ENCODE data around the gene INSC. TPM values are rescaled to one million over a fixed set of nuclear protein-coding genes. Genes with fewer than 3 reads are reported as not detected.

Gene INSC
- total RNA-seq, 1 experiment from 2014 or later, result not detected

GRCh38 chr11:15289723-15290122, 175.0 kb downstream of the INSC start:
- H3K9me3 ChIP-seq (ENCODE audit: low read length), result no peaks in the 10 kb centered on the region
- POLR2A ChIA-PET (ENCODE audit: unreplicated experiment), result no interaction called here
- no peak overlapping the region for H3K4me3 ChIP-seq (ENCODE audit: low read length)
- CTCF ChIA-PET, result no interaction called here
- H3K4me2 ChIP-seq (ENCODE audit: low read length), result no peak overlapping the region
- no peak overlapping the region for H2AFZ ChIP-seq (ENCODE audit: low read length)
- H3K9ac ChIP-seq (ENCODE audit: low read length), result no peak overlapping the region
- H4K20me1 ChIP-seq (ENCODE audit: low read length), result no peaks in the 10 kb centered on the region
- TF ChIP-seq, protein P1, sequence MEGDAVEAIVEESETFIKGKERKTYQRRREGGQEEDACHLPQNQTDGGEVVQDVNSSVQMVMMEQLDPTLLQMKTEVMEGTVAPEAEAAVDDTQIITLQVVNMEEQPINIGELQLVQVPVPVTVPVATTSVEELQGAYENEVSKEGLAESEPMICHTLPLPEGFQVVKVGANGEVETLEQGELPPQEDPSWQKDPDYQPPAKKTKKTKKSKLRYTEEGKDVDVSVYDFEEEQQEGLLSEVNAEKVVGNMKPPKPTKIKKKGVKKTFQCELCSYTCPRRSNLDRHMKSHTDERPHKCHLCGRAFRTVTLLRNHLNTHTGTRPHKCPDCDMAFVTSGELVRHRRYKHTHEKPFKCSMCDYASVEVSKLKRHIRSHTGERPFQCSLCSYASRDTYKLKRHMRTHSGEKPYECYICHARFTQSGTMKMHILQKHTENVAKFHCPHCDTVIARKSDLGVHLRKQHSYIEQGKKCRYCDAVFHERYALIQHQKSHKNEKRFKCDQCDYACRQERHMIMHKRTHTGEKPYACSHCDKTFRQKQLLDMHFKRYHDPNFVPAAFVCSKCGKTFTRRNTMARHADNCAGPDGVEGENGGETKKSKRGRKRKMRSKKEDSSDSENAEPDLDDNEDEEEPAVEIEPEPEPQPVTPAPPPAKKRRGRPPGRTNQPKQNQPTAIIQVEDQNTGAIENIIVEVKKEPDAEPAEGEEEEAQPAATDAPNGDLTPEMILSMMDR (conservative IDR thresholded peaks at IDR 0.05; ENCODE audit: low read depth, low read length), result no peak
- no peak for TF ChIP-seq EZH2phosphoT487 (IDR thresholded peaks at IDR 0.05; ENCODE audit: borderline replicate concordance, low read length)
- no peaks in the 10 kb centered on the region for H3K27me3 ChIP-seq (ENCODE audit: low read length)
- no peak for ATAC-seq
- intact Hi-C loops (cut with micrococcal nuclease), result no loop called here
- H3K79me2 ChIP-seq (ENCODE audit: low read length), result no peaks in the 10 kb centered on the region
- no peak for DNase-seq
- no peaks in the 10 kb centered on the region for H3K36me3 ChIP-seq (ENCODE audit: low read depth, low read length)
- H3K9me2 ChIP-seq (replicated peaks; ENCODE audit: low read length), result no peaks in the 10 kb centered on the region
- no peak overlapping the region for H3K27ac ChIP-seq (ENCODE audit: low read length)
- BruUV-seq (replicated peaks), result no TSS peak
- H3F3A ChIP-seq (ENCODE audit: low read length, unreplicated experiment), result no peaks in the 10 kb centered on the region
- no peaks in the 10 kb centered on the region for H3K4me1 ChIP-seq (ENCODE audit: insufficient read depth, low read length)

DNA sequence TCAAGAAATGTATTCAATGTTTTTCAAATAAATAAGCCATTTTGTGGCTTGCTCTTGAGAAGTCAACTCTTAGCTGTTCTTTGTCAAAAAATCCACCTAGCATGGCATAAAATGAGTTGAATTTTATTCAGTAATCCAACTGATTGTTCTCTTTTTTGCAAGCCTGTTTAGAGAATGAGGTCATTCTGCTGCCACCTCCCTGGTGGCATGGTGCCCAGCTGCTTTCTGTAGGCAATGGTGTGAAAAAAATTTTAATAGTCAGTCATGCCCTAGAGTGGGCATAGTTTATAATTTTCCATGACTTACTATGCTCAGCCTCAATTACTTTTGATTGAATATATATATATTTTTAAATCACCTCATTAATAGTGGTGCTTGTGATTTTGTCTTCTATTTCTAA, 177.2 kb downstream of the INSC start:
- TF ChIP-seq EZH2 (IDR thresholded peaks at IDR 0.05; ENCODE audit: low read length, unreplicated experiment) (no peak), EZH2phosphoT487 (IDR thresholded peaks at IDR 0.05; ENCODE audit: borderline replicate concordance, low read length) (no peak)
- TF ChIP-seq, protein P1 (conservative IDR thresholded peaks at IDR 0.05; ENCODE audit: low read depth, low read length), result no peak
- no peak for DNase-seq

DNA sequence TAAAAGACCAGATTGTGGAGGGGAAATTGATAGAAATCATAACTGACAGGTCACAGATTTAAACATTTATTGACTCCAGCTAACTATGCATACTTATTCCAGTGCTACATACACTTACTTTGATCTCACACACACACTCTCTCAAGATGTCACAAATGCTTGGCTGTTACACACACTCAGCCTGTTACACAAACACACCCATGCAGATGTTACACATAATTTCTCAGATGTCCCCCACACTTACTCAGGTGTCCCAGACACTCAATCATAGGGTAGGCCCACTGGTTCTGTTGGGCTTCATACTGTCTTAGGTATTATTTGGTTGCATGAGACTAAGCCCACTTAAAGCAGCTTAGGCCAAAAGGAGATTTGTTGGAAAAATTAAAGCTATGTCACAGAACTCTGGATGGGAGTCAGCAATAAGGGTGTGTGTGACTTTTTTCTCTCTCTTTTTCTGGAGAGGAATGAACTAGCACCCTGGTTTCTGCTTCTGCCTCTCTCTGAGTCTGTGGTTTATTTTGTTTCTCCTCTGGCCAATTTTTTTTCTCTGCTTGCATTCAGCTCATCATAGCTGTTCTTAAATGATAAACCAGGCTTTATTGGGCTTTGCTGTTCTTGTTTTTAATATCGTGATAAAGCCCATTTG, 179.4 kb downstream of the INSC start:
- BruUV-seq (replicated peaks), result no TSS peak
- H3K4me2 ChIP-seq (ENCODE audit: low read length), result no peak overlapping the region
- no peaks in the 10 kb centered on the region for H3F3A ChIP-seq (ENCODE audit: low read length, unreplicated experiment)
- no peak overlapping the region for H3K27ac ChIP-seq (ENCODE audit: low read length)
- CTCF ChIA-PET, result no interaction called here
- no peak for ATAC-seq
- H3K36me3 ChIP-seq (ENCODE audit: low read depth, low read length), result no peaks in the 10 kb centered on the region
- H3K27me3 ChIP-seq (ENCODE audit: low read length), result no peaks in the 10 kb centered on the region
- intact Hi-C loops (cut with micrococcal nuclease), result no loop called here
- no peaks in the 10 kb centered on the region for H3K4me1 ChIP-seq (ENCODE audit: insufficient read depth, low read length)
- DNase-seq, result no peak
- H3K9me3 ChIP-seq (ENCODE audit: low read length), result no peaks in the 10 kb centered on the region
- H2AFZ ChIP-seq (ENCODE audit: low read length), result no peak overlapping the region
- no peak overlapping the region for H3K4me3 ChIP-seq (ENCODE audit: low read length)
- no peak for TF ChIP-seq EZH2 (IDR thresholded peaks at IDR 0.05; ENCODE audit: low read length, unreplicated experiment)
- no peak overlapping the region for H3K9ac ChIP-seq (ENCODE audit: low read length)
- no peaks in the 10 kb centered on the region for H4K20me1 ChIP-seq (ENCODE audit: low read length)
- H3K79me2 ChIP-seq (ENCODE audit: low read length), result no peaks in the 10 kb centered on the region
- no peaks in the 10 kb centered on the region for H3K9me2 ChIP-seq (replicated peaks; ENCODE audit: low read length)
- POLR2A ChIA-PET (ENCODE audit: unreplicated experiment), result no interaction called here

More for the DNA sequence above, 177.2 kb downstream of the INSC start:
- Histone ChIP-seq H3K27ac (ENCODE audit: low read length) (no peak overlapping the region), H3K9me2 (replicated peaks; ENCODE audit: low read length) (no peaks in the 10 kb centered on the region), H3F3A (ENCODE audit: low read length, unreplicated experiment) (no peaks in the 10 kb centered on the region), H3K9ac (ENCODE audit: low read length) (no peak overlapping the region), H3K4me2 (ENCODE audit: low read length) (no peak overlapping the region), H3K27me3 (ENCODE audit: low read length) (no peaks in the 10 kb centered on the region), H3K4me1 (ENCODE audit: insufficient read depth, low read length) (no peaks in the 10 kb centered on the region), H4K20me1 (ENCODE audit: low read length) (no peaks in the 10 kb centered on the region), H2AFZ (ENCODE audit: low read length) (no peak overlapping the region), H3K79me2 (ENCODE audit: low read length) (no peaks in the 10 kb centered on the region), H3K9me3 (ENCODE audit: low read length) (no peaks in the 10 kb centered on the region), H3K36me3 (ENCODE audit: low read depth, low read length) (no peaks in the 10 kb centered on the region), H3K4me3 (ENCODE audit: low read length) (no peak overlapping the region)
- CTCF ChIA-PET, result no interaction called here
- intact Hi-C loops (cut with micrococcal nuclease), result no loop called here
- POLR2A ChIA-PET (ENCODE audit: unreplicated experiment), result no interaction called here
- BruUV-seq (replicated peaks), result no TSS peak
- no peak for ATAC-seq
